Spinal cord (tissue), 10 donors: ENCODE measurements around the gene MTCL1. TPM values are rescaled to one million over a fixed set of nuclear protein-coding genes. Genes with fewer than 3 reads are reported as not detected.

ENCODE experiments used
- DNase-seq, 6 donors: peaks; one replicate each; pipeline versions ENCODE4 v3.0.0 to v3.0.0-alpha.2; 2013 to 2015; ENCODE audit warnings: low spot score in 6 of 6, low read depth in 4 of 6
- H3K27ac ChIP-seq: one replicate; pipeline ENCODE4 v1.5.1; 2013; ENCODE audit warnings: low read depth, low read length, control low read depth
- H3K27me3 ChIP-seq: one replicate; pipeline ENCODE4 v1.6.1; 2013; ENCODE audit warnings: low read length; ENCODE audit not compliant: control insufficient read depth, insufficient read depth
- H3K36me3 ChIP-seq: one replicate; pipeline ENCODE4 v1.6.1; 2013; ENCODE audit warnings: low read length; ENCODE audit not compliant: control insufficient read depth, insufficient read depth
- H3K4me1 ChIP-seq: one replicate; pipeline ENCODE4 v1.6.1; 2013; ENCODE audit warnings: low read length; ENCODE audit not compliant: control insufficient read depth, insufficient read depth
- H3K4me3 ChIP-seq: one replicate; pipeline ENCODE4 v1.5.1; 2013; ENCODE audit warnings: low read depth, low read length, control low read depth
- H3K9me3 ChIP-seq: one replicate; pipeline ENCODE4 v1.6.1; 2013; ENCODE audit warnings: low read length; ENCODE audit not compliant: control insufficient read depth, insufficient read depth
- WGBS: methylation state at CpG from one replicate; pipeline ENCODE4 v1.1.5; 2013; ENCODE audit warnings: missing lambda C conversion rate; ENCODE audit not compliant: insufficient coverage; 5-methylcytosine and 5-hydroxymethylcytosine counted together
- polyA plus RNA-seq, 2 donors: library from polyadenylated mRNA; unstranded; fragments of 120-200 nt; gene quantifications; one replicate each; pipeline ENCODE4 v1.2.1, GENCODE V29; 2013; ENCODE audit not compliant: insufficient read length in 2 of 2
- total RNA-seq, 2 donors: library from RNA; depleted of rRNA in 1 of 2; stranded (reverse); fragments of 120-200 nt in 1 of 2; fragments of >200 nt in 1 of 2; gene quantifications; one replicate each; pipeline versions ENCODE4 v1.2.3 to v1.2.4, GENCODE V29; 2013 to 2014
- donor health status: healthy.

Gene MTCL1
- total and polyA plus RNA-seq, 4 donors: 11.3 to 24.8 (median 19.2) TPM

DNA sequence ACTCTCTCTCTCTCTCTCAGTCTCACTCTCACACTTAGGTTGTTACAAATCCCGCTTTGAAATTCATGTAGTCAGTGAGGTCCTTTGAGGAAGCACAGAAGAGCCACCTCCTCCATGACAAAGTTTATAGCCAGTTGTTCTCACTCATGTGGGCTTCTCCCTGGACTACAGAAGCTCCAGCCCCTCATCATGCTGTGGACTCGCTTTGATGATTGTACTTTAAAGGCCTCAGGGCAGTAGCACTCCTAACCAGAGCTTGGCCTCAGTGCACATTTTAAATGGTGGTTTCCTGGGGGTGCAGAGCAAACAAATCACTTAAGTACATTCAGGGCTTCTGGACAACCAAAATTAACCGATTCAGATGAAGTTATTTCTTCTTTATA is 115.7 kb downstream of the MTCL1 start:
- WGBS: 83% methylated on average over 1 of the region's 3 CpGs
- H3K9me3 ChIP-seq: no peaks in the 10 kb centered on the region
- H3K27me3 ChIP-seq: no peaks in the 10 kb centered on the region
- no peak overlapping the region for H3K4me3 ChIP-seq
- H3K36me3 ChIP-seq: peaks cover 41% of the 10 kb centered on the region
- DNase-seq: no peak
- H3K27ac ChIP-seq: no peak overlapping the region
- no peaks in the 10 kb centered on the region for H3K4me1 ChIP-seq

DNA sequence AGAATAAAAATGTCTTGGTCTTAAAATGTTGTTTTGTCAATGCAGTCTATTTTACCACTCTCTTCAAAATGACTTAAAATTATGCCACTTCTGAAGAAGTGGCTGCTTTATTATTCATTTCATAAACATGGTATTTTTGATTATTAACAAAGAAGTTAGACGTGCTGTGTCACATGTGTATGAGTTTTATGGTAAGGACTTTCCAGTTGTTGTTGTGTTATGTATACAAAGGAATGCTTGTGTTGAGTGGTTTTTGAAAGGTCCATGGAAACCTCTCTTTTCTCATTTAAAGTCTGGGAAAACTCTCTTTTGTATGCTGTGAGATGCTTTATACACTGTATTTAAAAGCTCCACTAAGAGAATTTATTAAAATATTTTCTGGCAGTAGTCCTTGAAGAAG is 116.2 kb downstream of the MTCL1 start:
- WGBS: no CpG with 5 or more reads among the region's 1 CpG
- Histone ChIP-seq H3K4me1 (no peaks in the 10 kb centered on the region), H3K9me3 (no peaks in the 10 kb centered on the region), H3K27ac (no peak overlapping the region), H3K4me3 (no peak overlapping the region), H3K27me3 (no peaks in the 10 kb centered on the region), H3K36me3 (peaks cover 43% of the 10 kb centered on the region)
- no peak for DNase-seq

DNA sequence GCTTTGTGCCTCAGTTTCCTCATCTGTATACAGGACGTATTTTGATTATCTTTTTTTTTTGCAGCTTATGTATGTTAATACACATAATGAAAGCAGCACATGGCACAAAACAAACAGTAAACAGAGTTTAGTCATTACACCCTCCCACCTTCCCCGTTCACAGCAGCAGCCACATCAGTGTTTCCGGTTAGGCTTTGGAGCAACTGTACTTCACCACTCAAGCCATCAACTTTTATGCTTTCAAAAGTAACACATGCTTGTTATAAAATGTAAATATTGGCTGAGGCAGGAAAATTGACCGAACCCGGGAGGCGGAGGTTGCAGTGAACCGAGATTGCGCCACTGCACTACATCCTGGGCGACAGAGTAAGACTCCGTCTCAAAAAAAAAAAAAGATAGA is 117.3 kb downstream of the MTCL1 start:
- Histone ChIP-seq H3K4me1 (no peaks in the 10 kb centered on the region), H3K4me3 (no peak overlapping the region), H3K27me3 (no peaks in the 10 kb centered on the region), H3K9me3 (no peaks in the 10 kb centered on the region), H3K36me3 (peaks cover 46% of the 10 kb centered on the region), H3K27ac (no peak overlapping the region)
- DNase-seq: no peak
- no CpG with 5 or more reads among the region's 10 CpGs for WGBS

DNA sequence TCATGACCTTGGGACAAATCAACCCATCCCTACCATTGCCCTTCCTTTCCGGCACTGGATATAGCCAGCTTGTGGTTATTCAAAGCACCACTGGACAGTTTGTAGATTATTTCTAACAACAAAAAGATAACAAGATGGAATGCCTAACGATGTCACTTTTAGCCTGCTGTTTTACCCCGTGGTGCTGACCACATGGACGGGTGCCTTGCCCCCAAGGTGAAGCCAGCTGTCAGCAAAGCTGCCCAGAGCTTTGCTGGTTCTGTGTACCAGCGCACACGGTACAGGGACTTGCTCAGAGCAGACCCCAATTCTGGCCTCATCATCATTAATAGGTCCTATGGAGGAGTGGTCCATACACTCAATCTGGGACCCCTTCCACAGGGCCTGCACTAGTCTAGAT is 118.2 kb downstream of the MTCL1 start:
- H3K36me3 ChIP-seq: peaks cover 46% of the 10 kb centered on the region
- H3K27ac ChIP-seq: no peak overlapping the region
- WGBS: 90% methylated on average over 5 of the region's 6 CpGs
- no peak overlapping the region for H3K4me3 ChIP-seq
- no peaks in the 10 kb centered on the region for H3K4me1 ChIP-seq
- H3K9me3 ChIP-seq: no peaks in the 10 kb centered on the region
- DNase-seq: no peak
- no peaks in the 10 kb centered on the region for H3K27me3 ChIP-seq

DNA sequence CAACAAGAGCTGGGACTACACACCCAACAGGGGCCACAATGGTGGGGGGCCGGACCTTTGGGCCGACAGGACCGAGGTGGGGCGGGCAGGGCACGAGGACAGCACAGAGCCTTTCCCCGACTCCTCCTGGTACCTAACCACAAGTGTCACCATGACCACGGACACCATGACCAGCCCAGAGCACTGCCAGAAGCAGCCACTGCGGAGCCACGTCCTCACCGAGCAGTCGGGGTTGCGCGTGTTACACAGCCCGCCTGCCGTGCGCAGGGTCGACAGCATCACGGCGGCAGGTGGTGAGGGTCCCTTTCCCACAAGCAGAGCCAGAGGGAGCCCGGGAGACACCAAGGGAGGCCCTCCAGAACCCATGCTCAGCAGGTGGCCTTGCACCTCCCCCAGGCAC is 119.5 kb downstream of the MTCL1 start:
- H3K9me3 ChIP-seq: no peaks in the 10 kb centered on the region
- 97% methylated on average over 20 of the region's 20 CpGs for WGBS
- no peak overlapping the region for H3K27ac ChIP-seq
- DNase-seq: no peak
- no peak overlapping the region for H3K4me3 ChIP-seq
- peaks cover 37% of the 10 kb centered on the region for H3K36me3 ChIP-seq
- H3K4me1 ChIP-seq: no peaks in the 10 kb centered on the region
- H3K27me3 ChIP-seq: no peaks in the 10 kb centered on the region

DNA sequence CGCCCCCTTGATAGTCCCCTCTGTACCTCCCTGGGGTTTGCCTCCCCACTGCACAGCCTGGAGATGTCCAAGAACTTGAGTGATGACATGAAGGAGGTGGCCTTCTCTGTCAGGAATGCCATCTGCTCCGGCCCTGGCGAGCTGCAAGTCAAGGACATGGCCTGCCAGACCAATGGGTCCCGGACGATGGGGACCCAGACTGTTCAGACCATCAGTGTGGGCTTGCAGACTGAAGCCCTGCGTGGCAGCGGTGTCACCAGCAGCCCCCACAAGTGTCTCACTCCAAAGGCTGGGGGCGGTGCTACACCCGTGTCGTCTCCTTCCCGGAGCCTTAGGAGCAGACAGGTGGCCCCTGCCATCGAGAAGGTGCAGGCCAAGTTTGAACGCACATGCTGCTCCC is 119.9 kb downstream of the MTCL1 start:
- Histone ChIP-seq H3K36me3 (peaks cover 35% of the 10 kb centered on the region), H3K4me1 (no peaks in the 10 kb centered on the region)
- DNase-seq: no peak

DNA sequence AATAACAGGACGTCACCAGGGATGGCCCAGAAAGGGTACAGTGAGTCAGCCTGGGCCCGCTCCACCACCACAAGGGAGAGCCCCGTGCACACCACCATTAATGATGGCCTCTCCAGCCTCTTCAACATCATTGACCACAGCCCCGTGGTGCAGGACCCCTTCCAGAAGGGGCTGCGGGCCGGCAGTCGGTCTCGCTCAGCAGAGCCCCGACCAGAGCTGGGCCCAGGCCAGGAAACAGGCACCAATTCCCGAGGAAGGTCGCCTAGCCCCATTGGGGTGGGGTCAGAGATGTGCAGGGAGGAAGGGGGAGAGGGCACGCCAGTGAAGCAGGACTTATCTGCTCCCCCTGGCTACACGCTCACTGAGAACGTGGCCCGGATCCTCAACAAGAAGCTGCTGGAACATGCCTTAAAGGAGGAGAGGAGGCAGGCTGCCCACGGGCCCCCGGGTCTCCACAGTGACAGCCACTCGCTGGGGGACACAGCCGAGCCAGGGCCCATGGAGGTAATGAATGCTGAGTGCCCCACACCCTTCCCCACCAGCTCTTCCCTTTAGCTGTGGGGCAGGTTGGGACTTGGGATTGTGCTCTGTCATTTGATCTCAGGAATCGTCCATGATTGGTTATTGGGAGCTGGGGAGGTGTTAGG is 120.5 kb downstream of the MTCL1 start:
- Histone ChIP-seq H3K27me3 (no peaks in the 10 kb centered on the region), H3K4me3 (no peak overlapping the region), H3K27ac (no peak overlapping the region), H3K36me3 (peaks cover 35% of the 10 kb centered on the region), H3K4me1 (no peaks in the 10 kb centered on the region), H3K9me3 (no peaks in the 10 kb centered on the region)
- 96% methylated on average over 12 of the region's 20 CpGs for WGBS
- DNase-seq: no peak

More for the DNA sequence above, 119.9 kb downstream of the MTCL1 start:
- Histone ChIP-seq H3K4me3 (no peak overlapping the region), H3K27me3 (no peaks in the 10 kb centered on the region), H3K27ac (no peak overlapping the region), H3K9me3 (no peaks in the 10 kb centered on the region)
- WGBS: 95% methylated on average over 13 of the region's 13 CpGs

DNA sequence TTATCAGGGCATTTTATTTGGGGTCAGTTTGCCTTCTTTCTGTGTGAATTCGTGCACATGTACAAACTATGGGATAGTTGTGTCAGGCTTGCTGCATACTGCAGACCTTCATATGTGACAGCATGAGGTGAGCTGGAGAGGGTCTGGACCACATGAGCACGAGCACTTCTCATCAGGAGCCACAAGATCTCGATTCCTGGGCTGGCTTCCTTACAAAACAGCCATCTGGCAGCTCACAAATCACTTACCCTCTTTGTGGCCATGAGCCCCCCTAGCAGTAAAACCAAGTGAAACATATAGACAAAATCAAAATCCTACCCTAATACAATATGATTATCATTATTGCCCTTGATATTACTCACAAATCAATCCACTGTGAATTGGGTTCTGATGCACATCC is 121.2 kb downstream of the MTCL1 start:
- Histone ChIP-seq H3K9me3 (no peaks in the 10 kb centered on the region), H3K27ac (no peak overlapping the region), H3K4me1 (no peaks in the 10 kb centered on the region), H3K4me3 (no peak overlapping the region), H3K36me3 (peaks cover 36% of the 10 kb centered on the region), H3K27me3 (no peaks in the 10 kb centered on the region)
- 74% methylated on average over 2 of the region's 3 CpGs for WGBS
- DNase-seq: no peak

DNA sequence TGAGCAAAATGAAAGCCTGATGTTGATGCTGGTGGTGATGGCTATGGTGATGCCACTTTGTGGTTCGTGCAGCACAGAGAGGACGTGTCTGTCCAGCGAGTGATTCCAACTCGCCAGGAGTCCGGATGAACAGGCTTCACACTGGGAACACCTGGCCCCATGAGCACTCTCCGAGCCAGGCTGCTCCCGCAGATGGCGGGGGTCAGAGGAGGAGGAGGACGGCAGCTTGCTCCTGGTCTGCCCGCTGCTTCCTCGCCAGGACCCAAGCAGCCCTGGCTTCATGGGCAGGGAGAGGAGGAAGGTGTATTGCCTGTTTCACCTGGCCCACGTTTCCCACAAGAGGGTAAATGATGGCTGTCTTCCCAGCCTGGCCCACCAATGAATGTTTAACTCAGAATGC is 121.6 kb downstream of the MTCL1 start:
- DNase-seq: no peak
- Histone ChIP-seq H3K4me3 (no peak overlapping the region), H3K27me3 (no peaks in the 10 kb centered on the region), H3K27ac (no peak overlapping the region), H3K9me3 (no peaks in the 10 kb centered on the region), H3K4me1 (no peaks in the 10 kb centered on the region), H3K36me3 (peaks cover 38% of the 10 kb centered on the region)
- WGBS: 84% methylated on average over 12 of the region's 12 CpGs

DNA sequence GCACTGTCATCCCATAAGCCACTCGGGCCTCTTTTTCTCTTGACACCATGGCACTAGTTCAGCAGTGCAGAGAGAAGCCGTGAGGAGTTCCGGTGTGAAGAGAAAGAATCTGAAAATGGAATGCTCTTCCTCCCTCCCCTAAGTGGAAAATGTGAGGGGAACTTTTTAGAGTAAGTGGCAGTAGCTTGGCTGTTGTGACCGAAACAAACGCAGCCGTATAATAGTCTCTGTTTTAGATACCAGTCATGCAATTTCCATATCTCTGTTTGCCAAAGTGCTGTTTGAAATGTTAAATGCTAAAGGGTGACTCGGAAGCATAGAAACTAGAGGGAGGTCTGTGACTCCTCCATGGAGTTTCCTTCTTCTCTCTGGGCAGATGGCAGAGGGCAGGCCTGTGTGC is 122.9 kb downstream of the MTCL1 start:
- 67% methylated on average over 1 of the region's 7 CpGs for WGBS

More for the DNA sequence above, 122.9 kb downstream of the MTCL1 start:
- H3K4me1 ChIP-seq: no peaks in the 10 kb centered on the region
- peaks cover 33% of the 10 kb centered on the region for H3K36me3 ChIP-seq
- H3K27me3 ChIP-seq: no peaks in the 10 kb centered on the region
- no peak overlapping the region for H3K4me3 ChIP-seq
- H3K9me3 ChIP-seq: no peaks in the 10 kb centered on the region
- no peak overlapping the region for H3K27ac ChIP-seq
- peak in 1 of 6 donors; percentile 16 for DNase-seq
